K562 (cell line): ENCODE data around the gene RTP3. TPM values are rescaled to one million over a fixed set of nuclear protein-coding genes. Genes with fewer than 3 reads are reported as not detected.

Experiments used
- ATF7 ChIP-seq: fragments of 450-650 bp; IDR thresholded peaks from 2 replicates; pipeline ENCODE4 v1.7.1; 2014; ENCODE audit warnings: mild to moderate bottlenecking, moderate library complexity
- DMBX1 ChIP-seq: fragments of 250-450 bp; sonication (Bioruptor Pico); IDR thresholded peaks from 2 replicates; pipeline ENCODE4 v1.8.0; 2022; ENCODE audit warnings: inconsistent platforms, mild to moderate bottlenecking, moderate library complexity, borderline replicate concordance
- HIVEP1 ChIP-seq: fragments of 250-450 bp; sonication (Bioruptor Pico); IDR thresholded peaks from 2 replicates; pipeline ENCODE4 v1.4.0; 2020; ENCODE audit warnings: mild to moderate bottlenecking
- IRF1 ChIP-seq: sonication (generic); formaldehyde crosslinking; IDR thresholded peaks from 2 replicates; pipeline ENCODE4 v1.8.0; 2022; ENCODE audit warnings: missing genetic modification reagents, mild to moderate bottlenecking, borderline replicate concordance
- JUN ChIP-seq, 2 experiments: sonication (generic) in 1 of 2; formaldehyde crosslinking in 1 of 2; IDR thresholded peaks; 2 replicates each; pipeline versions ENCODE4 v1.6.1 to v1.8.0; 2012 to 2022; ENCODE audit warnings: borderline replicate concordance in 2 of 2, mild to moderate bottlenecking in 2 of 2, improper control_type of control experiment in 1 of 2, low read depth in 1 of 2, low read length in 1 of 2, missing genetic modification reagents in 1 of 2
- KDM4B ChIP-seq, 2 experiments: fragments of 450-650 bp in 1 of 2; sonication (generic) in 1 of 2; IDR thresholded peaks; 2 replicates each; pipeline ENCODE4 v1.6.1; 2016 to 2017; ENCODE audit warnings: borderline replicate concordance in 2 of 2, antibody characterized with exemption in 1 of 2, low read depth in 1 of 2, mild to moderate bottlenecking in 1 of 2
- MIER1 ChIP-seq: fragments of 450-650 bp; IDR thresholded peaks from 2 replicates; pipeline ENCODE4 v1.6.1; 2016; ENCODE audit warnings: antibody characterized with exemption, mild to moderate bottlenecking, low read depth
- MLX ChIP-seq, 2 experiments: fragments of 450-650 bp in 1 of 2; sonication (generic) in 1 of 2; formaldehyde crosslinking; conservative IDR thresholded peaks; 2 replicates each; pipeline versions ENCODE4 v1.4.0 to v1.8.1; 2020 to 2022; ENCODE audit warnings: mild to moderate bottlenecking in 1 of 2, missing genetic modification reagents in 1 of 2
- NCOA2 ChIP-seq, 2 experiments: fragments of 450-650 bp; IDR thresholded peaks; 2 replicates each; pipeline ENCODE4 v1.6.1; 2018; ENCODE audit warnings: mild to moderate bottlenecking in 2 of 2, moderate library complexity in 1 of 2; ENCODE audit not compliant: partially characterized antibody in 2 of 2
- RCOR1 ChIP-seq, 2 experiments: IDR thresholded peaks; 2 replicates each; pipeline ENCODE4 v1.6.1; 2012; ENCODE audit warnings: low read depth in 2 of 2, low read length in 2 of 2, borderline replicate concordance in 1 of 2, improper control_type of control experiment in 1 of 2
- RUNX1 ChIP-seq: sonication (generic); IDR thresholded peaks from 2 replicates; pipeline ENCODE4 v1.6.1; 2016; ENCODE audit warnings: antibody characterized with exemption, low read depth
- SMC3 ChIP-seq: conservative IDR thresholded peaks from 2 replicates; pipeline ENCODE4 v1.6.1; 2011; ENCODE audit warnings: low read depth, low read length, improper control_type of control experiment; ENCODE audit not compliant: insufficient read depth
- TCF7L2 ChIP-seq: fragments of 150-350 bp; IDR thresholded peaks from 2 replicates; pipeline ENCODE4 v1.6.1; 2016; ENCODE audit warnings: low read depth, mild to moderate bottlenecking, low read length, moderate library complexity
- ZBTB17 ChIP-seq: fragments of 450-650 bp; formaldehyde crosslinking; IDR thresholded peaks from 2 replicates; pipeline ENCODE4 v1.4.0; 2020; ENCODE audit warnings: mild to moderate bottlenecking
- ZC3H11A ChIP-seq: IDR thresholded peaks from 2 replicates; pipeline ENCODE4 v1.6.1; 2012; ENCODE audit warnings: low read depth, low read length, improper control_type of control experiment
- ZNF263 ChIP-seq: sonication (generic); formaldehyde crosslinking; IDR thresholded peaks from 2 replicates; pipeline ENCODE4 v1.8.0; 2022; ENCODE audit warnings: mild to moderate bottlenecking, missing genetic modification reagents, borderline replicate concordance
- ZNF740 ChIP-seq, 3 experiments: fragments of 200-800 bp in 1 of 3; sonication (Bioruptor generic) in 1 of 3; sonication (generic) in 1 of 3; formaldehyde crosslinking in 1 of 3; IDR thresholded peaks; 2 replicates each; pipeline versions ENCODE4 v1.6.1 to v1.8.0; 2016 to 2022; ENCODE audit warnings: mild to moderate bottlenecking in 2 of 3, missing compliant biosample characterization in 2 of 3, missing genetic modification characterization in 2 of 3, missing genetic modification reagents in 1 of 3
- polyA plus RNA-seq, 8 experiments: library from polyadenylated mRNA; depleted of rRNA in 4 of 8; stranded (reverse) in 5 of 8; unstranded in 3 of 8; fragments of >200 nt; fragmentation: Nextera tagmentation in 2 of 8; fragmentation: Illumina TruSeq in 1 of 8; extraction: Ambion mirVana in 2 of 8; extraction: Trizol in 1 of 8; gene quantifications; 2 replicates each; pipeline versions ENCODE4 v1.2.1 to v1.2.3, GENCODE V29; 2011 to 2014; ENCODE audit warnings: inconsistent platforms in 1 of 8, missing spikeins in 1 of 8
- total RNA-seq, 7 experiments: library from RNA; depleted of rRNA in 6 of 7; stranded (reverse); fragments of >200 nt in 6 of 7; fragmentation: Illumina TruSeq in 2 of 7; extraction: Trizol in 2 of 7; gene quantifications; 2 replicates each; pipeline versions ENCODE4 v1.2.1 to v1.2.3, GENCODE V29; 2011 to 2021; ENCODE audit warnings: low replicate concordance in 1 of 7
- TF ChIP-seq, protein P1 (sequence below): sonication (generic); formaldehyde crosslinking; IDR thresholded peaks from 2 replicates; pipeline ENCODE4 v1.8.0; 2023; ENCODE audit warnings: missing genetic modification reagents, mild to moderate bottlenecking, borderline replicate concordance

RTP3 gene
- total and polyA plus RNA-seq, 9 of the 15 experiments (the other 6 are each of a cell fraction or from before 2014, with no cell fraction given) = not detected

- TF ChIP-seq ZNF740 (CRISPR knock-in tag; IDR thresholded peaks at IDR 0.05) = 0 out of 2 replicates have a peak, but pooled peaks have one; percentile 47
- TF ChIP-seq ZNF740 (tag; IDR thresholded peaks at IDR 0.05) = no peak
- no peak for TF ChIP-seq MLX (CRISPR knock-in tag; conservative IDR thresholded peaks at IDR 0.05)
- peak; percentile 72 for TF ChIP-seq JUN (IDR thresholded peaks at IDR 0.05; ENCODE audit: borderline replicate concordance, low read depth, low read length)
- peak; percentile 79; the same call in 1 of the 2 replicates for TF ChIP-seq JUN (CRISPR knock-in tag; IDR thresholded peaks at IDR 0.05; ENCODE audit: borderline replicate concordance)
- TF ChIP-seq ZNF263 (CRISPR knock-in tag) = peak; percentile 54; the same call in 1 of the 2 replicates
- no peak for TF ChIP-seq NCOA2 (IDR thresholded peaks at IDR 0.05; ENCODE audit: partially characterized antibody in 2 of 2)
- TF ChIP-seq RUNX1 = peak; percentile 68; the same call in 1 of the 2 replicates
- TF ChIP-seq RCOR1 (IDR thresholded peaks at IDR 0.05; ENCODE audit: borderline replicate concordance in 1 of 2, low read depth in 2 of 2, low read length in 2 of 2) = peak; percentile 80 to 95
- no peak for TF ChIP-seq DMBX1 (CRISPR knock-in tag)
- peak; percentile 67 for TF ChIP-seq ATF7
- peak; percentile 85 for TF ChIP-seq ZBTB17 (CRISPR knock-in tag)
- TF ChIP-seq ZC3H11A = peak; percentile 76; the same call in 1 of the 2 replicates
- TF ChIP-seq SMC3 = peak; percentile 100
- TF ChIP-seq IRF1 (CRISPR knock-in tag) = no peak
- TF ChIP-seq KDM4B (IDR thresholded peaks at IDR 0.05; ENCODE audit: borderline replicate concordance in 2 of 2, low read depth in 1 of 2) = peak in 1 of 2 experiments; percentile 81; a peak in 1 of 4 replicates
- no peak for TF ChIP-seq HIVEP1
- no peak for TF ChIP-seq MIER1
- TF ChIP-seq, protein P1, sequence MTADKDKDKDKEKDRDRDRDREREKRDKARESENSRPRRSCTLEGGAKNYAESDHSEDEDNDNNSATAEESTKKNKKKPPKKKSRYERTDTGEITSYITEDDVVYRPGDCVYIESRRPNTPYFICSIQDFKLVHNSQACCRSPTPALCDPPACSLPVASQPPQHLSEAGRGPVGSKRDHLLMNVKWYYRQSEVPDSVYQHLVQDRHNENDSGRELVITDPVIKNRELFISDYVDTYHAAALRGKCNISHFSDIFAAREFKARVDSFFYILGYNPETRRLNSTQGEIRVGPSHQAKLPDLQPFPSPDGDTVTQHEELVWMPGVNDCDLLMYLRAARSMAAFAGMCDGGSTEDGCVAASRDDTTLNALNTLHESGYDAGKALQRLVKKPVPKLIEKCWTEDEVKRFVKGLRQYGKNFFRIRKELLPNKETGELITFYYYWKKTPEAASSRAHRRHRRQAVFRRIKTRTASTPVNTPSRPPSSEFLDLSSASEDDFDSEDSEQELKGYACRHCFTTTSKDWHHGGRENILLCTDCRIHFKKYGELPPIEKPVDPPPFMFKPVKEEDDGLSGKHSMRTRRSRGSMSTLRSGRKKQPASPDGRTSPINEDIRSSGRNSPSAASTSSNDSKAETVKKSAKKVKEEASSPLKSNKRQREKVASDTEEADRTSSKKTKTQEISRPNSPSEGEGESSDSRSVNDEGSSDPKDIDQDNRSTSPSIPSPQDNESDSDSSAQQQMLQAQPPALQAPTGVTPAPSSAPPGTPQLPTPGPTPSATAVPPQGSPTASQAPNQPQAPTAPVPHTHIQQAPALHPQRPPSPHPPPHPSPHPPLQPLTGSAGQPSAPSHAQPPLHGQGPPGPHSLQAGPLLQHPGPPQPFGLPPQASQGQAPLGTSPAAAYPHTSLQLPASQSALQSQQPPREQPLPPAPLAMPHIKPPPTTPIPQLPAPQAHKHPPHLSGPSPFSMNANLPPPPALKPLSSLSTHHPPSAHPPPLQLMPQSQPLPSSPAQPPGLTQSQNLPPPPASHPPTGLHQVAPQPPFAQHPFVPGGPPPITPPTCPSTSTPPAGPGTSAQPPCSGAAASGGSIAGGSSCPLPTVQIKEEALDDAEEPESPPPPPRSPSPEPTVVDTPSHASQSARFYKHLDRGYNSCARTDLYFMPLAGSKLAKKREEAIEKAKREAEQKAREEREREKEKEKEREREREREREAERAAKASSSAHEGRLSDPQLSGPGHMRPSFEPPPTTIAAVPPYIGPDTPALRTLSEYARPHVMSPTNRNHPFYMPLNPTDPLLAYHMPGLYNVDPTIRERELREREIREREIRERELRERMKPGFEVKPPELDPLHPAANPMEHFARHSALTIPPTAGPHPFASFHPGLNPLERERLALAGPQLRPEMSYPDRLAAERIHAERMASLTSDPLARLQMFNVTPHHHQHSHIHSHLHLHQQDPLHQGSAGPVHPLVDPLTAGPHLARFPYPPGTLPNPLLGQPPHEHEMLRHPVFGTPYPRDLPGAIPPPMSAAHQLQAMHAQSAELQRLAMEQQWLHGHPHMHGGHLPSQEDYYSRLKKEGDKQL (CRISPR knock-in tag) = no peak
- no peak for TF ChIP-seq TCF7L2
Observed at GRCh38 chr3:46488735-46489361, 8.9 kb upstream of the RTP3 start (continued).
